NCI-H1048 (cell line): Measurements from ENCODE around the gene DUSP7.

Experiments used
- DNase-seq: peaks from one replicate; lab custom pipeline; 2025; lab: John Stamatoyannopoulos, UW

Gene DUSP7

DNA sequence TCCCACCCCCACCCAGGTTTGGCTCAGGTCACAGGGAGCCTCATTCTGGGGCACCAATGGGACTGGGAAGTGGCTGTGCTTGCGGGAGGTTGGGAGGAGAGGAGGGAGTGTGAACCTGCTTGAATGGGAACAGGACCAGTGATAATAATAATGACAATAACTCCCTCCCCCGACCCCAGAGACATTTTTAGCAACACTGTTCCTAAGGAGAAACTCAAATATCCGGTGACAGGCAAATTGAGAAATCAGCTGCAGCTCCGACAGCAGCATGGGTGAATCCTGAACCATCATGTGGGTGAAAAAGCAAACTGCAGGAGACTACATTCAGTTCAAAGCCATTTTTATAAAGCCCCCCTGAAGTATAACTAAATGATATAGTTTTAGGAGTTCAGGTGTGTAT lies 49.1 kb downstream of the DUSP7 start:
- no peak for DNase-seq

DNA sequence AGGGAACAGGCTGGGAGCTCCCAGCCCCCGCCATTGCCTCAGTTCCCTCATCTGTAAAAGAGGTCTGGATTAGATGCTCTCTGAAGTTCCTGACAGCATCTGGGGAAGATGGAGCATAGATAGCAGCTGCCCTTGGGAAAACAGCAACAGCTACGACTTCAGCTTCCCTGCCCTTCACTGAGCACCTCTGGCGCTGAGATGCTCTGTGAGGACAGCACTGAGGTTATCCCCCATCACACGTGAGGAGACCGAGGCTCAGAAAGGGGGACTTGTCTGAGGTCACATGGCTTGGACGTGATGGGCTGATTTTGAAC lies 49.6 kb downstream of the DUSP7 start:
- no peak for DNase-seq

DNA sequence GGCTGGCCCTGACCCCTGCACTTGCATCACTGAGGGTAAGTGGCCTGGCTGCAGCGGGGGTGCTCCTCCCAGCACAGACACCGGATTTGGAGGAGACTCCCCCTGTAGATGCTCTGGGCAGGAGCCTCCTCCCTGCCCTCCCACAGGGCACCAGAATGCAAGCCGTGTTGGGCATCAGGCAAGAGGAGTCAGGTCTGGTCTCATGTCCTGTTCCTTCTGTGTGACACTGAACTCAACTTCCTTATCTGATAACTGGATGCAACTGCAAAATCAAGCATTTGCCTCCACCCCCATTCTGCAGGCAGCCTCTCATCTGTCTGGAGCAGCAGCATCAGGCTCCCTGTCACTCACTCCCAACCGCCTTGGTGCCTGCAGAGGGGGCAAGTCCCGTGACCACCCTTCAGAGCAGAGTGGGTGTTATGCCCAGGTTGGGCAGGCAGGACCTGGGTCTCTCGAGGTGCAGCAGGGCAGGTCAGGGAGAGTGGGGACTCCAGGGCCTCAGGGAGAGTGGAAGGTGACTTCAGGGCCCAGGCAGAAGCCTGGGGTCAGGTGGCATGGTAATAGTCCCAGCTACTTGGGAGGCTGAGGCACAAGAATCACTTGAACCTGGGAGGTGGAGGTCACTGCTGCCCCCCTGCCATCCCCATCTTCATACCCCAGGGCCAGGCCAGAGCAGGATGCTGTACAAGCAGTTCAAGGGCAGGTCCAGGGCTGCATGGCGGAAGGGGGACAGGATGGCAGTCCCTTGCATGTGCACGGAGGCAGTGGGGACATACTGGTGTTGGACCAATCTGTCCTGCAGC lies 50.2 kb downstream of the DUSP7 start:
- DNase-seq: no peak

DNA sequence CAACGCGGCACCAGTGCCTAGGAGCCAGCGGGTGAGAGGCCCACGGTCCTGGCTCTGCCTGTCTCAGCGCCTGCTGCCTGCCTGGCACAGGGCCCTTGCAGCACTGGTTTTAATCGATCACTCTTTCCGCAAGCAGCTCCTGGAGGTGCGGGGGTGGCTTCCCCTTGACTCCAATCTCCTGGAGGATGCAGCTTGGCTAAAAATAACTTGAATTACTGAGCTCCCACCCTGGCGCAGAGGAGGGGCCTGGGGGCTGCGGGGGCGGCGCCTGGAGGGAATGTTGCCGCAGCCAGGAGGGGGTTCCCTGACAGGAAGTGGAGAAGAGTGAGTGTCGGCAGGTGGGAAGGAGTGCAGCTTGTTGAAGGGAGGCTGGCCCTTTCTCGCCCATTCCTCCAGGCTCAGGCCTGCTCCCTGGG lies 50.8 kb downstream of the DUSP7 start:
- no peak for DNase-seq

DNA sequence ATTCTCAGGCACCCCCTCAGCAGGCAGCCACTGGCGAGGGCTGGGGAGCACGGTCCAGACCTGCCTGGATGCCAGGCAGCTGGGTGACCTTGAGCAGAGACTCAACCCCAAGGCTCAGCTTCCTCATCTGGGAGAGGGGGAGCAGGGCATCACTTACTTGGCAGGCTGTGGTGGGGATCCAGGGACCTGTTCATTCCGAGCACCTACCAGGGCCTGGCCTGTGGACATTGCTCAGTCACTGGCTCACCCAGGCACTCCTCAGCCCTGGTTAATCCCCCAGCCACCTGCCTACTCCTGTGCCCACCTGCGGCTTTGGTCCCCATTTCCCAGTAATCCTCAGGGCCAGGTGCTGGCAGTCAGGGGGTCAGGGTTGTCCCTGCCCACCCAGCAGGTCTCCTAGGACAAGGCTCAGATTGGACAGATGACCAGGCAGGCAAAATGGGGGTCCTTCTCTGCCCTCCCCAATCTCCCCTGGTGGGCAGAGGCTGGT lies 51.4 kb downstream of the DUSP7 start:
- DNase-seq: no peak

DNA sequence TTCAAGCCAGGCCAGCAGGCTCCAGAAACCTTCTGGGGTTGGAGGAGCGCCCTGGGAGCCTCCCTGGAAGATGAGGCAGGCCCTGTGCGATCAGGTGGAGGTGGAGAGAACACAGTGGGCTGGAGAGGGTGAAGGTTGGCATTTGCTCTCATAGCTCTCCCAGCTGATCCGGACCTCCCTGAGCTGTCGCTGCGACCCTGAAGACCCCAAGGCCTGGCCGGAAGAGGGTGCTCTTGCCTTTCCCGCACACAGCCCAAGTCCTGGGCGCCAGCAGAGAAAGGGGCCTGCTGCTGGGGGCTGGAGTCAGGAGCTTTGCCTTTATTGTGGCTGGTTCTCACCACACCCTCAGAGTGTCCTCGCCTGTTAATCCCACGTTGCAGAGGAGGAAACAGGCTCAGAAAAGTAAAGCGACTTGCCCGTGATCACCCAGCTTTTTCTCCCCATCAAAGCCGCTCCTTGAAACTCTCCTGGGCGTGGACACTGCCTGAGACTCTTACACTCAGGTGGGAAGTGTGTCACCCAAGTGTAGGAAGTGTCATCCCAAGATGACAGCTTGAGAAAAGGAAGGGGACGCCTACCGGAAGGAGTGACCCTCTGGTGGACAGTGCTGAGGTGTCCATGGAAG lies 52.1 kb downstream of the DUSP7 start:
- no peak for DNase-seq

DNA sequence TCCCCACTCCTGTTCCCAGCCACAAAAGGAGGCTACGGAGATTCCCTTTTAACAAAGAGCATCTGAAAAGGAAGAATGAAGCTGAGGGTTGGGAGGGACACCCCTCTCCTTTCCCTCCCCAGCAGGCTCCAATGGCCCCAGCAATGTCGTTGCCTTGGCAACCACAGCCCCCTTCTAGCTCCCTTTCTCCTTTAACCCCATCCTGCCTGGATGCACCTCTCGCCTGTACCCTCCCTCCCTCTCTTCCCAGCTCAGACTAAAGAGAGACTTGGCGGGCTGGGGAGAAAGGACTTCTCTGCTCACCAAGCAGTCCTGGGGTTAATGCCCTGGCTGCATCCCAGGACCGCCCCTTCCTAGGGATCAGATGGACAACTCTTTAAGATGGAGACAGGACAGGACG lies 53.6 kb downstream of the DUSP7 start:
- DNase-seq: no peak

DNA sequence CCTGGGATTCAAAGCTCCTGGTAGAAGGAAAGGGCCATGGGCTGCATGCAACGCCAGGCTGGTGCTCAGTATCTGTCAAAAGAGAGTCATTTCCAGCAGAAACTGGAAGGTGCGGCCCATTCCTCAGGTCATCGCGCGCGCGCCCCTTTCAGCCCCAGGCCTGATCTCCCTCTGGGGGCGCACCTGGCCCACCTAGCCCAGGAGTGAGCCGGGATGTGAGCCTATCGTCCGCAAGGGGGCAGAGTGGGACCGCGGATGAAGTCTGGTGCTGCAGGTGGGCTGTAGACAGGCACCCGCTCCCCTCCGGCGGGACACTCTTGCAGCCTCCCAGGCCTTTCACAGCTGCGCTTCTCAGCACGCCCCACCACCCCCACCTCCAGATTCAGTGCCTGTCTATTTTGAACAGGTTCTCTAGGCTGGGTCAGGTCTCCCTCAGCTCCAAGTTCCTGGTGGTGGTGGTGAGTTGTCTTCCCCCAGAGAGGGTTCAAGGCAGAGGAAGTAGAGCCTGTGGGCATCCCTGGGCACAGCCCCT lies 54.9 kb downstream of the DUSP7 start:
- peak; percentile 42 for DNase-seq

DNA sequence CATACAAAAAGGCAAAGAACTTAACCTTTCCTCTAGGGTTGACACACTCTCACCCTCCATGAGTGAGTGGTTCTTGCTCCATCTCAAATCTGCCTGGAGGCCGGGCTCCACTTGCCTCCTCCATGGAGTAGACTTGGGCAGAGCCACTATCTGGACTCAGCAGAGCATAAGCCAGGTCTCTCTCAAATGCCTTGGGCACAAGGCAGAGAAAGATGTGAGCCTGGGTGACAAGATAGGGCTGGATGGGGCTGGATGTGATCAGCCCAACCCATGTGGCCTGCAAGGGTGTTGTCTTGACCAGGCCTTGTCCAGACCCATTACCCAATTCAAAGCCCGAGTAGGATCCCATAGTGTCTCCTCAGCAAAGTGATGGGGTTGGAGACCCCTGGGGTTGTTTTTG lies 56.5 kb downstream of the DUSP7 start:
- no peak for DNase-seq
